PC-3 (cell line): Measurements from ENCODE around the gene TMEM38A. TPM values are rescaled to one million over a fixed set of nuclear protein-coding genes. Genes with fewer than 3 reads are reported as not detected.
A peak's percentile ranks its signal among the peaks of the same experiment; 100 is the strongest.

Experiments used
- ATAC-seq: fragments of 200-7000 bp; cut with Tn5 transposase; 2 replicates; pipeline ENCODE4 v1.9.1; 2020; ENCODE audit warnings: mild to moderate bottlenecking, moderate library complexity
- BruUV-seq: library from RNA; stranded (reverse); fragments of 400-500 nt; replicated peaks from 2 replicates; lab custom pipeline; 2021; lab: Mats Ljungman, UMichigan
- CTCF ChIA-PET: fragments of 300-600 bp; sonication (Branson Sonifier 250); formaldehyde crosslinking; loops from one replicate; lab custom pipeline; 2022; ENCODE audit warnings: antibody characterized with exemption; lab: Charles Lee
- POLR2A ChIA-PET: fragments of 300-600 bp; sonication (Branson Sonifier 250); formaldehyde crosslinking; loops from one replicate; lab custom pipeline; 2022; ENCODE audit warnings: antibody characterized with exemption; ENCODE audit not compliant: unreplicated experiment; lab: Charles Lee
- DNase-seq: peaks from one replicate; pipeline ENCODE4 v3.0.0-alpha.2; 2015
- H2AFZ ChIP-seq: fragments of 300-600 bp; sonication (generic); 2 replicates; pipeline ENCODE4 v1.6.0; 2016; ENCODE audit warnings: antibody characterized with exemption, low read length
- H3F3A ChIP-seq: fragments of 300-600 bp; sonication (generic); one replicate; pipeline ENCODE4 v1.6.0; 2017; ENCODE audit warnings: antibody characterized with exemption, low read length, control low read depth, mild to moderate bottlenecking; ENCODE audit not compliant: unreplicated experiment
- H3K27ac ChIP-seq: fragments of 300-600 bp; sonication (generic); 2 replicates; pipeline ENCODE4 v1.5.1; 2016; ENCODE audit warnings: mild to moderate bottlenecking, low read length
- H3K27me3 ChIP-seq: fragments of 300-600 bp; sonication (generic); 2 replicates; pipeline ENCODE4 v1.6.1; 2016; ENCODE audit warnings: low read length, mixed read lengths
- H3K36me3 ChIP-seq: fragments of 300-600 bp; sonication (generic); 2 replicates; pipeline ENCODE4 v1.6.1; 2016; ENCODE audit warnings: low read depth, mixed run types, low read length, mixed read lengths
- H3K4me1 ChIP-seq: fragments of 300-600 bp; sonication (generic); 2 replicates; pipeline ENCODE4 v1.5.1; 2016; ENCODE audit warnings: low read length; ENCODE audit not compliant: insufficient read depth
- H3K4me2 ChIP-seq: fragments of 300-600 bp; sonication (generic); 2 replicates; pipeline ENCODE4 v1.6.0; 2016; ENCODE audit warnings: low read length
- H3K4me3 ChIP-seq: fragments of 300-600 bp; sonication (generic); 2 replicates; pipeline ENCODE4 v1.5.1; 2016; ENCODE audit warnings: mild to moderate bottlenecking, low read length, mixed read lengths
- H3K79me2 ChIP-seq: fragments of 300-600 bp; sonication (generic); 2 replicates; pipeline ENCODE4 v1.6.1; 2017; ENCODE audit warnings: low read length, mixed read lengths
- H3K9ac ChIP-seq: fragments of 300-600 bp; sonication (generic); 2 replicates; pipeline ENCODE4 v1.6.0; 2016; ENCODE audit warnings: mild to moderate bottlenecking, low read length
- H3K9me2 ChIP-seq: fragments of 300-600 bp; sonication (generic); replicated peaks from 2 replicates; pipeline ENCODE4 v1.6.1; 2016; ENCODE audit warnings: mixed run types, low read length, mixed read lengths
- H3K9me3 ChIP-seq: fragments of 300-600 bp; sonication (generic); 2 replicates; pipeline ENCODE4 v1.6.1; 2016; ENCODE audit warnings: low read length, mixed read lengths
- H4K20me1 ChIP-seq: fragments of 300-600 bp; sonication (generic); 2 replicates; pipeline ENCODE4 v1.6.1; 2016; ENCODE audit warnings: low read length, mixed read lengths
- CTCF ChIP-seq: fragments of 300-600 bp; sonication (generic); conservative IDR thresholded peaks from 2 replicates; pipeline ENCODE4 v1.5.1; 2017; ENCODE audit warnings: antibody characterized with exemption, low read depth, mild to moderate bottlenecking, low read length
- EZH2 ChIP-seq: fragments of 300-600 bp; sonication (generic); IDR thresholded peaks from one replicate; pipeline ENCODE4 v1.6.1; 2017; ENCODE audit warnings: antibody characterized with exemption, mild to moderate bottlenecking, low read length; ENCODE audit not compliant: unreplicated experiment
- EZH2phosphoT487 ChIP-seq: fragments of 300-600 bp; sonication (generic); IDR thresholded peaks from 2 replicates; pipeline ENCODE4 v1.6.1; 2018; ENCODE audit warnings: mild to moderate bottlenecking, antibody characterized with exemption, low read length, borderline replicate concordance
- intact Hi-C: fragments of 100-400 bp; cut with micrococcal nuclease; formaldehyde crosslinking; loops from 2 replicates; pipeline ENCODE4 v1.9.0; 2023
- total RNA-seq: library from RNA; depleted of rRNA; stranded (reverse); fragments of >200 nt; gene quantifications from 2 replicates; pipeline ENCODE4 v1.2.3, GENCODE V29; 2014

Gene TMEM38A
- total RNA-seq, 1 experiment from 2014 or later, result 11.0 TPM

GRCh38 chr19:16655727-16656126, 5.2 kb upstream of the TMEM38A start:
- Histone ChIP-seq H3K9me3 (no peaks in the 10 kb centered on the region), H3K4me3 (no peak overlapping the region), H3K36me3 (peaks cover 50% of the 10 kb centered on the region), H2AFZ (no peak overlapping the region), H3F3A (no peaks in the 10 kb centered on the region), H3K9ac (no peak overlapping the region), H3K27ac (no peak overlapping the region), H3K4me2 (no peak overlapping the region), H3K9me2 (no peaks in the 10 kb centered on the region), H3K27me3 (no peaks in the 10 kb centered on the region), H3K79me2 (peaks cover 51% of the 10 kb centered on the region), H3K4me1 (peaks cover 8% of the 10 kb centered on the region), H4K20me1 (peaks cover 16% of the 10 kb centered on the region)
- ChIA-PET POLR2A (no interaction called here), CTCF (no interaction called here)
- ATAC-seq (no peak), DNase-seq (no peak)
- intact Hi-C loops, result no loop called here
- no TSS peak for BruUV-seq
- TF ChIP-seq EZH2phosphoT487 (no peak), EZH2 (no peak), CTCF (no peak)

GRCh38 chr19:16657384-16657783, 3.6 kb upstream of the TMEM38A start:
- intact Hi-C loops, result no loop called here
- ChIA-PET CTCF (no interaction called here), POLR2A (no interaction called here)
- Histone ChIP-seq H4K20me1 (peaks cover 16% of the 10 kb centered on the region), H3K9me3 (no peaks in the 10 kb centered on the region), H2AFZ (no peak overlapping the region), H3K9ac (no peak overlapping the region), H3K36me3 (peaks cover 37% of the 10 kb centered on the region), H3K27ac (no peak overlapping the region), H3K4me1 (peaks cover 8% of the 10 kb centered on the region), H3K9me2 (no peaks in the 10 kb centered on the region), H3K79me2 (peaks cover 51% of the 10 kb centered on the region), H3F3A (no peaks in the 10 kb centered on the region), H3K27me3 (no peaks in the 10 kb centered on the region), H3K4me2 (no peak overlapping the region), H3K4me3 (no peak overlapping the region)
- DNase-seq (no peak), ATAC-seq (no peak)
- BruUV-seq, result no TSS peak
- TF ChIP-seq EZH2, result no peak
- TF ChIP-seq CTCF, result no peak
- TF ChIP-seq EZH2phosphoT487, result no peak

DNA sequence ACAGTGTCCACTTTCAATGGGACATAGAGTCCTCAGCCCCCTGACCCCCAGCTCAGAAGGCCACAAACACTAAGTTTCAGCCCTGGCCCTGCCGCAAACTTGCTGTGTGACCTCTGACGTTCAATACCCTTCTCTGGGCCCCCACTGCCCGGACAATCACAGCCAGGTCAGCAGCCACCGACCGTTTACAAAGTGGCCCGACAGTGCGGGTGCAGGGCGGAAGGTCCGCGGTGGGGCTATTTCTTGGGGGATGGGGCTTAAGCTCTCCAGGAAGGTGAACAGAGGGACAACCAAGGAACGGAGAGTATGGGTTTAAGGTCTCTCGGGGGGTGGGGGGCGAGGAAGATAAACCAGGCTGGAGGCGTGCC, 1.5 kb upstream of the TMEM38A start:
- no peak for ATAC-seq
- peaks cover 16% of the 10 kb centered on the region for H4K20me1 ChIP-seq
- H3K79me2 ChIP-seq, result peaks cover 51% of the 10 kb centered on the region
- peaks cover 8% of the 10 kb centered on the region for H3K4me1 ChIP-seq
- no peaks in the 10 kb centered on the region for H3K9me3 ChIP-seq
- CTCF ChIA-PET, result interaction anchor here (0.6 kb wide), 1 partner anchor 33 kb away, joined by 3 read pairs; no protein-coding TSS in a partner anchor
- H3K9me2 ChIP-seq, result no peaks in the 10 kb centered on the region
- intact Hi-C loops, result loop anchor here (2.0 kb wide), 1 partner anchor 31 kb away; the partner anchor contains the start of gene MED26
- no peak for TF ChIP-seq CTCF
- TF ChIP-seq EZH2, result no peak
- TF ChIP-seq EZH2phosphoT487, result no peak
- peak overlapping the region; percentile 88 for H3K4me3 ChIP-seq
- POLR2A ChIA-PET, result interaction anchor here (0.6 kb wide), 3 partner anchors 55 to 189 kb away, joined by 3 to 16 read pairs (median 7); no protein-coding TSS in a partner anchor
- no peaks in the 10 kb centered on the region for H3F3A ChIP-seq
- H3K9ac ChIP-seq, result peak overlapping the region; percentile 96
- no peak overlapping the region for H3K27ac ChIP-seq
- TSS peak; percentile 48 for BruUV-seq
- no peak for DNase-seq
- H3K27me3 ChIP-seq, result no peaks in the 10 kb centered on the region
- peak overlapping the region; percentile 100 for H3K4me2 ChIP-seq
- H2AFZ ChIP-seq, result peak overlapping the region; percentile 98; the same call in 1 of the 2 replicates
- H3K36me3 ChIP-seq, result peaks cover 20% of the 10 kb centered on the region
